Nephron (organoid): ENCODE data around the gene CDK5RAP1.

ENCODE experiments used
- H3K27ac Mint-ChIP-seq, 3 experiments: 2 replicates each; pipeline ENCODE4 v1.8.0; 2020; ENCODE audit warnings: mixed read lengths in 3 of 3, mild to moderate bottlenecking in 2 of 3, moderate library complexity in 1 of 3
- H3K27me3 Mint-ChIP-seq: 2 replicates; pipeline ENCODE4 v1.8.0; 2021; ENCODE audit warnings: low read depth, mild to moderate bottlenecking, moderate library complexity, mixed read lengths
- H3K36me3 Mint-ChIP-seq: 2 replicates; pipeline ENCODE4 v1.8.0; 2020; ENCODE audit warnings: low read depth, mixed read lengths
- H3K4me1 Mint-ChIP-seq: 2 replicates; pipeline ENCODE4 v1.8.0; 2020; ENCODE audit warnings: mixed read lengths
- H3K4me3 Mint-ChIP-seq, 3 experiments: 2 replicates each; pipeline ENCODE4 v1.8.0; 2020; ENCODE audit warnings: mild to moderate bottlenecking in 3 of 3, mixed read lengths in 3 of 3, moderate library complexity in 2 of 3
- H3K9me3 Mint-ChIP-seq: 2 replicates; pipeline ENCODE4 v1.8.0; 2020; ENCODE audit warnings: mixed read lengths
- CTCF ChIP-seq, 3 experiments: fragments of 200-600 bp; sonication (generic); IDR thresholded peaks; one replicate each; pipeline ENCODE4 v1.5.0; 2021; ENCODE audit warnings: antibody characterized with exemption in 3 of 3; ENCODE audit not compliant: unreplicated experiment in 3 of 3

Gene CDK5RAP1

GRCh38 chr20:33359399-33360261, 41.7 kb downstream of the CDK5RAP1 start:
- no peak for TF ChIP-seq CTCF (IDR thresholded peaks at IDR 0.05; ENCODE audit: unreplicated experiment in 3 of 3)
- Mint-ChIP-seq H3K4me1 (no peaks in the 10 kb centered on the region), H3K27ac (no peak overlapping the region), H3K9me3 (no peaks in the 10 kb centered on the region), H3K27me3 (no peaks in the 10 kb centered on the region), H3K4me3 (no peak overlapping the region), H3K36me3 (peaks cover 57% of the 10 kb centered on the region)

DNA sequence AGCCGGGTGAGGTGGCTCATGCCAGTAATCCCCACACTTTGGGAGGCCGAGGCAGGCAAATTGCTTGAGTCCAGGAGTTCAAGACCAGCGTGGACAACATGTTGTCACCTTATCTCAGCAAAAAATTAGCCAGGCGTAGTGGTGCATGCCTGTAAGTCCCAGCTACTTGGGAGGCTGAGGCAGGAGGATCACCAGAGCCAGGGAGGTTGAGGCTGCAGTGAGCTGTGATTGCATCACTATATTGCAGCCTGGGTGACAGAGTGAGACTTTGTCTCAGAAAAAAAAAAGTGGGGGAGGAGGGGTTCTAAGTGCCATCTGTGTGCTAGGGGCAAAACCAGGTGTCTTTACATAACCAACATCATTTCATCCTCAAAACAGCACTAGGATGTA, 48.3 kb downstream of the CDK5RAP1 start:
- Mint-ChIP-seq H3K27me3 (no peaks in the 10 kb centered on the region), H3K9me3 (no peaks in the 10 kb centered on the region)

DNA sequence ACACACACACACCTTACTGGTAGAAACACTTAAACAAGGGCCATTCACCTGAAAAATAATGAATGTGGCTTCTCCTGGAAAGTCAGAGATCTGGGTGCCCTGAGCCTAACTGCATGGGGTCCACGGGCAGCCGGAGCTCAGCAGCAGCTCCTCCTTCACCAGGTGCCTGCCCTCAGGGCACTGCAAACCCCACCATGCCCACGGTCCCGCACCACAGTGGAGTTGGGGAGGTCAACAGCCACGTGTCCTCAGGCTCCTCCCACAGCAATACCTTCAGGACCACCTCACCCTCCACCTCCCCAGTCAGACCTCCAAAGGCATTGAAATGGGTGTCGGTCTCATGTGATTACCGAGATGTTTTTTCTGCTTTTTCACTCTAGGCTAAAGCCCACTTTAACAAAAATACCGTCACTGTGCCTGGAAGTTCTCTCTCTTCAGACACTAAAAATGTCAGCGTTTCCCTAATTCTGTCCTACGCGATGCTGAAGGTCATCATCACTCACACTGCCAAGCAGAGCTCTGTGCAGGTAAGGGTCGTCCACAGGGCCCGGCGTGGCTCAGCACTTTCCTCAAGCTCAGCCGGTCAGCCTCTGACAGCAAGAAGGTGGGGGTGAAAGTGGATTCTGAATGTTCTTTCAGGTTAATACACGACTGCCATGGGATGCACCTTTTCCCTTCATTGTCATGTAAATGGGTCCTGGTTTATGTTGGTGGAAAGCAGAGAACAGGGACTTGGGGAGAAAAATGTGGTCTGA, 48.9 kb downstream of the CDK5RAP1 start:
- TF ChIP-seq CTCF (IDR thresholded peaks at IDR 0.05; ENCODE audit: unreplicated experiment in 3 of 3), result no peak
- H3K36me3 Mint-ChIP-seq, result peaks cover 16% of the 10 kb centered on the region
- H3K9me3 Mint-ChIP-seq, result no peaks in the 10 kb centered on the region
- H3K4me1 Mint-ChIP-seq, result no peaks in the 10 kb centered on the region
- H3K27me3 Mint-ChIP-seq, result no peaks in the 10 kb centered on the region
- no peak overlapping the region for H3K27ac Mint-ChIP-seq
- no peak overlapping the region for H3K4me3 Mint-ChIP-seq

More for the DNA sequence above, 48.3 kb downstream of the CDK5RAP1 start:
- Mint-ChIP-seq H3K4me3 (no peak overlapping the region), H3K27ac (no peak overlapping the region), H3K36me3 (peaks cover 16% of the 10 kb centered on the region), H3K4me1 (no peaks in the 10 kb centered on the region)
- TF ChIP-seq CTCF (IDR thresholded peaks at IDR 0.05; ENCODE audit: unreplicated experiment in 3 of 3), result no peak

GRCh38 chr20:33351696-33352095, 49.6 kb downstream of the CDK5RAP1 start:
- peaks cover 16% of the 10 kb centered on the region for H3K36me3 Mint-ChIP-seq
- H3K9me3 Mint-ChIP-seq, result no peaks in the 10 kb centered on the region
- no peak for TF ChIP-seq CTCF (IDR thresholded peaks at IDR 0.05; ENCODE audit: unreplicated experiment in 3 of 3)
- H3K4me3 Mint-ChIP-seq, result no peak overlapping the region
- no peak overlapping the region for H3K27ac Mint-ChIP-seq
- no peaks in the 10 kb centered on the region for H3K4me1 Mint-ChIP-seq
- H3K27me3 Mint-ChIP-seq, result no peaks in the 10 kb centered on the region

DNA sequence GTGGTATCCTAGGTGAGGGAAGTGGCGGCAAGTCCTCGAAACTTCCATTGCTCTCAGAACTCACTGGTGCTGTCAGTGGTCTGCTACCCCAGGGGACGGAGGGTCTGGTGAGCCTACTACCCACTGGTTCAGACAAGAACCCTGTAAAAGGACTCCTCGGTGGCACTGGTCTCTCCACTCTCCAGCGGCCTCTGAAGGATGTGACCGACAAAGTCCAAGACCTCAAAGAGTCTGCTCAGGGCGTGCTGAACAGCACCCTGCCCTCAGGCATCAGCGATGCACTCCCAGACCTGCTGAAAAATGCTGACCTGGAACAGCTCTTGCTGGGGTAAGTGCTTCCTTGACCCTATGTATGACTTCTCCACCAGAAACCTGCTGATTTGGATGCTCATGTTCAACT, 51.8 kb downstream of the CDK5RAP1 start:
- no peak for TF ChIP-seq CTCF (IDR thresholded peaks at IDR 0.05; ENCODE audit: unreplicated experiment in 3 of 3)
- H3K4me3 Mint-ChIP-seq, result no peak overlapping the region
- no peak overlapping the region for H3K27ac Mint-ChIP-seq
- peaks cover 11% of the 10 kb centered on the region for H3K36me3 Mint-ChIP-seq
- H3K27me3 Mint-ChIP-seq, result no peaks in the 10 kb centered on the region
- no peaks in the 10 kb centered on the region for H3K4me1 Mint-ChIP-seq
- H3K9me3 Mint-ChIP-seq, result no peaks in the 10 kb centered on the region
